ENCODE results near the gene UTY.

Gene UTY

DNA sequence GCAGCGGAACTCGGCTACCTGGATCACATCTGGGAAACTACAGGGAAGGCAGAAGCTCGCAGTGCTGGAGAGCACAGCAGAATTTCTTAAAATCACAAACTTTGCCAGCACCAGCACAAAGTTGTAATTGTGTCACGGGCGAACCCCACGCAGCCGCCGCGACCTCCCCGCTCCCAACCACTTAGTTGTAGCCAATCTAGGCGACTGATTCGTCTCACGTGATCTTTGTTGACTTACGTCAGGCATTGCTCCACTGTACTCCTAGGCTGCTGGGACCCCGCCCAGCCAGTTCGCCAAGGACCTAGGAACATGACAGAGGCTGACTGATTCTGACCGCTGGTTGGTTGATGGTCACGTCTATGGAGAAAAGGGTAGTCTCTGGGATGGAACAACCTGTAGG is at the start of gene UTY:
TSS of gene UTY (minus strand) at position 206 of the 400 bp plus-strand sequence. CDS start 368 bp downstream, outside the sequence.
- H3K4me1 ChIP-seq (ENCODE audit: insufficient read depth, insufficient read length): no peaks in the 10 kb centered on the region
- no peak within 1 kb of the TSS for H3K9ac ChIP-seq (ENCODE audit: insufficient read length, low read depth)
- no peak for TF ChIP-seq ZNF274 (IDR thresholded peaks at IDR 0.05; ENCODE audit: low read depth, low read length)
- TF ChIP-seq YY1 (IDR thresholded peaks at IDR 0.05; ENCODE audit: insufficient read depth, insufficient read length): no peak
- H3K36me3 ChIP-seq (ENCODE audit: insufficient read depth, insufficient read length, low read length): no peaks in the 10 kb centered on the region
- no peak within 1 kb of the TSS for H3K4me3 ChIP-seq (ENCODE audit: insufficient read length, low read depth)
- no peak for DNase-seq (ENCODE audit: low read depth, low spot score)
- no peaks in the 10 kb centered on the region for H3K9me3 ChIP-seq (ENCODE audit: insufficient read depth, low read length)
- H3K27me3 ChIP-seq (ENCODE audit: insufficient read depth, insufficient read length): no peaks in the 10 kb centered on the region

DNA sequence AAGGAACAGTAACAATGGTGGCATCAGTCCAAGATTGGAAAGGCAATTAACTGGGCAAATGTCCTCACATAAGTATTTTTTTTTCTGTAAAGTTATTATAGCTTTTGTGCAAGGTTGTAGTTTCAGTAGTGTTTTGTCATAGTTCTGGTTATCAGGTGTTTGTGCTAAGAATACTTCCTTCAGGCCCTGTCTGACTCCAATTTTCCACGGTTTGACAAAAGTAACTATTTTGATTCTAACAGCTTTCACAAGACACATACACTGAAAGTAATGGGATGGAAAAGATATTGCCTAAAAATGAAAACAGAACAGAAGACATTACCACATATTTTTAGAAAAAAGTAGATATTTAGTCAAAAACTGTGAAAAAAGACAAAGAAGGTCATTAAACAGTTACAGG is 40.6 kb upstream of the UTY start:
- Histone ChIP-seq H3K27me3 (ENCODE audit: insufficient read depth, insufficient read length) (no peaks in the 10 kb centered on the region), H3K9ac (ENCODE audit: insufficient read length, low read depth) (no peak overlapping the region), H3K9me3 (ENCODE audit: insufficient read depth, low read length) (no peaks in the 10 kb centered on the region), H3K4me3 (ENCODE audit: insufficient read length, low read depth) (no peak overlapping the region), H3K36me3 (ENCODE audit: insufficient read depth, insufficient read length, low read length) (no peaks in the 10 kb centered on the region), H3K4me1 (ENCODE audit: insufficient read depth, insufficient read length) (no peaks in the 10 kb centered on the region)
- no peak for DNase-seq (ENCODE audit: low read depth, low spot score)
- TF ChIP-seq ZNF274 (IDR thresholded peaks at IDR 0.05; ENCODE audit: low read depth, low read length) (no peak), SUZ12 (IDR thresholded peaks at IDR 0.05; ENCODE audit: extremely low read depth, insufficient read depth, insufficient read length) (no peak), YY1 (IDR thresholded peaks at IDR 0.05; ENCODE audit: insufficient read depth, insufficient read length) (no peak)

DNA sequence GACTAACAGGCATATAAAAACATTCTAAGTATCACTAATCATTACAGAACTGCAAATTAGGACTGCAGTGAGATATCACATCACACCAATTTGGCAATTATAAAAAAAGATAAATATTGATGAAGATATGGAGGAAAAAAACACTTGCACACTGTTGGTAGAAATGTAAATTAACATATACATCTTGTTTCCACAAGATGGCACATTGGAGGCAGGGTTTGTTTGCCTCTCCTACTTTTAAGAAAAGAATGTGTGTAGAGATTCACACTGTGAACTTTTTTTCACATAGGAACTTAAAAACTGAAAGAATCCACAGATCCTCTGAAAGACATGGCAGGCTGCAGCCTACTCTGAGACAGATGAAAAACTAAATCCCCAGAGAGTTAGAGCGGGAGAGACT is 21.4 kb upstream of the UTY start:
- Histone ChIP-seq H3K4me1 (ENCODE audit: insufficient read depth, insufficient read length) (no peaks in the 10 kb centered on the region), H3K9ac (ENCODE audit: insufficient read length, low read depth) (no peak overlapping the region), H3K4me3 (ENCODE audit: insufficient read length, low read depth) (no peak overlapping the region), H3K9me3 (ENCODE audit: insufficient read depth, low read length) (no peaks in the 10 kb centered on the region), H3K27me3 (ENCODE audit: insufficient read depth, insufficient read length) (no peaks in the 10 kb centered on the region), H3K36me3 (ENCODE audit: insufficient read depth, insufficient read length, low read length) (no peaks in the 10 kb centered on the region)
- TF ChIP-seq ZNF274 (IDR thresholded peaks at IDR 0.05; ENCODE audit: low read depth, low read length): no peak
- no peak for TF ChIP-seq SUZ12 (IDR thresholded peaks at IDR 0.05; ENCODE audit: extremely low read depth, insufficient read depth, insufficient read length)
- no peak for TF ChIP-seq YY1 (IDR thresholded peaks at IDR 0.05; ENCODE audit: insufficient read depth, insufficient read length)
- DNase-seq (ENCODE audit: low read depth, low spot score): no peak

DNA sequence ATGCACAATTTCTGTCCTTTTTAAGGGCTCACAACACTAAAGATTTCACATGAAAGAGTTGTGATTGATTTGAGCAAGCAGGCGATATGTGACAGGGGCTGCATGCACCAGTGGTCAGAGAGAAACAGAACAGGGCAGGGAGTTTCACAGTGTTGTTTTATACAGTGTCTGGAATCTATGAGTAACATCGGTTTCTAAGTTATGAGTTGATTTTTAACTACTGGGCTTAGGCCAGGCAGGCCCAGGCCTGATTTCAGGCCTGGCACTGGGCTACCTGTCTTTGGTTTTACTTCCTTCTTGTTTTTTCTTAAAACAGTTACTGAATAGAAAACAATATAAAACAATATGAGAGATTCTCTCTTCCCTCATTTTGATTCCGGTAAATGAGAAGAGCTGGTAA is 13.9 kb upstream of the UTY start:
- Histone ChIP-seq H3K9me3 (ENCODE audit: insufficient read depth, low read length) (no peaks in the 10 kb centered on the region), H3K4me3 (ENCODE audit: insufficient read length, low read depth) (no peak overlapping the region), H3K4me1 (ENCODE audit: insufficient read depth, insufficient read length) (no peaks in the 10 kb centered on the region), H3K36me3 (ENCODE audit: insufficient read depth, insufficient read length, low read length) (no peaks in the 10 kb centered on the region), H3K27me3 (ENCODE audit: insufficient read depth, insufficient read length) (no peaks in the 10 kb centered on the region), H3K9ac (ENCODE audit: insufficient read length, low read depth) (no peak overlapping the region)
- no peak for TF ChIP-seq SUZ12 (IDR thresholded peaks at IDR 0.05; ENCODE audit: extremely low read depth, insufficient read depth, insufficient read length)
- no peak for TF ChIP-seq YY1 (IDR thresholded peaks at IDR 0.05; ENCODE audit: insufficient read depth, insufficient read length)
- TF ChIP-seq ZNF274 (IDR thresholded peaks at IDR 0.05; ENCODE audit: low read depth, low read length): no peak
- DNase-seq (ENCODE audit: low read depth, low spot score): no peak

DNA sequence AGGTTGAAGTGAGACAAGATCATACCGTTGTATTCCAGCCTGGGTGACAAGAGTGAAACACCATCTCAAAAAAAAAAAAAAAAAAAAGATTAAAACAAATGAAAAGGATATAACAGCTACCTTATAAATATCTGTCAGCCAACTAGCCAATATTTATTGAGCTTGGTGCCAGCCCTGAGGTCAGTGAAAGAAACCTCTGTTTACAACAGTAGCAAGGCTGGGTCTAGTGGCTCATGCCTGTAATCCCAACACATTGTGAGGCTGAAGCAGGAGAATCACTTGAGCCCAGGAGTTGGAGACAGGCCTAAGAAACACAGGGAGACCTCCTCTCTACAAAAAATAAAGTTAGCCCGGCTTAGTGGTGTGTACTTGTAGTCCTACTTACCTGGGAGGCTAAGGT is 12.6 kb upstream of the UTY start:
- no peaks in the 10 kb centered on the region for H3K36me3 ChIP-seq (ENCODE audit: insufficient read depth, insufficient read length, low read length)
- no peak overlapping the region for H3K4me3 ChIP-seq (ENCODE audit: insufficient read length, low read depth)
- no peaks in the 10 kb centered on the region for H3K4me1 ChIP-seq (ENCODE audit: insufficient read depth, insufficient read length)
- H3K9me3 ChIP-seq (ENCODE audit: insufficient read depth, low read length): no peaks in the 10 kb centered on the region
- no peak for TF ChIP-seq SUZ12 (IDR thresholded peaks at IDR 0.05; ENCODE audit: extremely low read depth, insufficient read depth, insufficient read length)
- DNase-seq (ENCODE audit: low read depth, low spot score): no peak
- H3K27me3 ChIP-seq (ENCODE audit: insufficient read depth, insufficient read length): no peaks in the 10 kb centered on the region
- H3K9ac ChIP-seq (ENCODE audit: insufficient read length, low read depth): no peak overlapping the region

DNA sequence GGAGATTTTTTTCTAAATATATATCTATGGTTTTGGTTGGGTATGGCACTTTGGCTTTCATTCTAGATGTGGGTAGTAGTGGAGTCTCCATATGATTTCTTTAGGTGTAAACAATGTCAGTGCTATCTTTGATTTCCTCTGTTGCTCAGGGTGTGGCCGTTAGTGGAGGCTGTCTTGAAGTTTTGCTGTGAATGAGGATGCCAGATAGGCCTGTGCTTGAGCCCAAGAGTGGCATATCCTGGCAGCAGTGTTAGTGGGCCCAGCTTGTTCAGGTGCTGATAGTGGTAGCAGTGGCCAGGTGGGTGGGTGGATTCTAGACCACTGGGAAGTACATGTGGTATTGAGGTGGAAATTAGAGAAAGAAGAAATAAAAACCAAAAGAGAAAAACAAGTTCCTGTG is 8.9 kb upstream of the UTY start:
- TF ChIP-seq ZNF274 (IDR thresholded peaks at IDR 0.05; ENCODE audit: low read depth, low read length) (no peak), YY1 (IDR thresholded peaks at IDR 0.05; ENCODE audit: insufficient read depth, insufficient read length) (no peak), SUZ12 (IDR thresholded peaks at IDR 0.05; ENCODE audit: extremely low read depth, insufficient read depth, insufficient read length) (no peak)
- Histone ChIP-seq H3K9ac (ENCODE audit: insufficient read length, low read depth) (no peak overlapping the region), H3K36me3 (ENCODE audit: insufficient read depth, insufficient read length, low read length) (no peaks in the 10 kb centered on the region), H3K4me3 (ENCODE audit: insufficient read length, low read depth) (no peak overlapping the region), H3K9me3 (ENCODE audit: insufficient read depth, low read length) (no peaks in the 10 kb centered on the region), H3K4me1 (ENCODE audit: insufficient read depth, insufficient read length) (no peaks in the 10 kb centered on the region), H3K27me3 (ENCODE audit: insufficient read depth, insufficient read length) (no peaks in the 10 kb centered on the region)
- DNase-seq (ENCODE audit: low read depth, low spot score): no peak

DNA sequence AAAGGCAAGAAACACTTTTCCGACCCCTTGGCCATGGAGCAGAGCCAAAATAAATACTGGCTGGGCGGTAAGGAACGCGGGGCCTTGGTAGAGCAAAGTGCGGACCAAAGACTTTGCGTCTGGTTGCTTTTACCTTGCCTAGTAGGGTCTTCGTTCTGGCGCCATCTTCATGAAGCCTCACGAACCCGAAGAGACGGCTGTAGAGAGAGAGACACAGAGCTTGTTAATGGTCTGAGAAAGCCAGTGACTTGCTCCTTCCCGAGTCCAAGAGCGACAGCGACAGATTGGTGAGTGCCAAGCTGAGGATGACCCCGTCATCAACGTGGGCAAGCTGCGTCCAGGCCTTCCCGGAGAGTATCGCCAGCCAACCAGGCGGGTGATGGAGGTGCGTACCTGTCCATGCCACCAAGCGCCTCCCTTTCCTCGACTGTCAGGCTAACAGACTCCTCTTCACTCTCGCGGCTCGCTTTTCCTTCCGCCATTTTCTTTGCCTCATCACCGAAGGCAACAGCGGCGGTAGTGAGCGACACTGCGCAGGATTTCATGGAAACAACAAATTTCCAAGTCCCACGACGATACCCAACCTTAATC is 617 bp downstream of the UTY start:
- no peak for DNase-seq (ENCODE audit: low read depth, low spot score)
- H3K36me3 ChIP-seq (ENCODE audit: insufficient read depth, insufficient read length, low read length): no peaks in the 10 kb centered on the region
- no peaks in the 10 kb centered on the region for H3K27me3 ChIP-seq (ENCODE audit: insufficient read depth, insufficient read length)
- TF ChIP-seq YY1 (IDR thresholded peaks at IDR 0.05; ENCODE audit: insufficient read depth, insufficient read length): no peak
- H3K4me3 ChIP-seq (ENCODE audit: insufficient read length, low read depth): no peak overlapping the region
- H3K4me1 ChIP-seq (ENCODE audit: insufficient read depth, insufficient read length): no peaks in the 10 kb centered on the region
- no peak overlapping the region for H3K9ac ChIP-seq (ENCODE audit: insufficient read length, low read depth)
- H3K9me3 ChIP-seq (ENCODE audit: insufficient read depth, low read length): no peaks in the 10 kb centered on the region
